Suprapubic skin (tissue), 3 donors: Measurements from ENCODE around the gene NATD1.

Experiments
- POLR2AphosphoS5 ChIP-seq, 3 donors: sonication (generic); formaldehyde crosslinking; IDR thresholded peaks; one replicate each; pipeline ENCODE4 v1.6.1; 2017; ENCODE audit warnings: antibody characterized with exemption in 3 of 3
- TF ChIP-seq, protein P1 (sequence below), 2 donors: fragments of 200-600 bp in 1 of 2; fragments of 450-650 bp in 1 of 2; sonication (generic) in 1 of 2; IDR thresholded peaks; one replicate each; pipeline ENCODE4 v1.5.1; 2016 to 2019; ENCODE audit warnings: antibody characterized with exemption in 2 of 2, mild to moderate bottlenecking in 1 of 2, moderate library complexity in 1 of 2

DNA sequence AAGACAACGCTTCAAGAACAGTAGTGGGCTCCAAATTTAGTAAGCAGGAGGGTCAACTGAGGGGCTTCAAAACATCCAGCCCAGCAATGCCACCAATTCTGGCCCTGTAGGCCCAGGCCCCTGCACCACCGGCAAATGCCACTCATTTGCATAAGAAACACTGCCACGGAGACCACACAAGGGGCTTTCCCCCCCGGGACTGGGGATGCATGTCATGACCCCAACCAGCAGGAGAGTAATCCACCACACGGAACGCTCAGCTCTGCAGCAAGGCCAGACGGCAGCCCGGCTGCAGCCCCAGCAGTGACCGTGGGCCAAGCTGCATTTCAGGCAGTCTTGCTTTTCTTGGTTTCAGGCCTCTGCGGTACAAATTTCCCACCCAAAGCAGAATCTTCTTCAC, 53.4 kb downstream of the NATD1 start:
- TF ChIP-seq, protein P1, sequence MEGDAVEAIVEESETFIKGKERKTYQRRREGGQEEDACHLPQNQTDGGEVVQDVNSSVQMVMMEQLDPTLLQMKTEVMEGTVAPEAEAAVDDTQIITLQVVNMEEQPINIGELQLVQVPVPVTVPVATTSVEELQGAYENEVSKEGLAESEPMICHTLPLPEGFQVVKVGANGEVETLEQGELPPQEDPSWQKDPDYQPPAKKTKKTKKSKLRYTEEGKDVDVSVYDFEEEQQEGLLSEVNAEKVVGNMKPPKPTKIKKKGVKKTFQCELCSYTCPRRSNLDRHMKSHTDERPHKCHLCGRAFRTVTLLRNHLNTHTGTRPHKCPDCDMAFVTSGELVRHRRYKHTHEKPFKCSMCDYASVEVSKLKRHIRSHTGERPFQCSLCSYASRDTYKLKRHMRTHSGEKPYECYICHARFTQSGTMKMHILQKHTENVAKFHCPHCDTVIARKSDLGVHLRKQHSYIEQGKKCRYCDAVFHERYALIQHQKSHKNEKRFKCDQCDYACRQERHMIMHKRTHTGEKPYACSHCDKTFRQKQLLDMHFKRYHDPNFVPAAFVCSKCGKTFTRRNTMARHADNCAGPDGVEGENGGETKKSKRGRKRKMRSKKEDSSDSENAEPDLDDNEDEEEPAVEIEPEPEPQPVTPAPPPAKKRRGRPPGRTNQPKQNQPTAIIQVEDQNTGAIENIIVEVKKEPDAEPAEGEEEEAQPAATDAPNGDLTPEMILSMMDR (IDR thresholded peaks at IDR 0.05): no peak
- no peak for TF ChIP-seq POLR2AphosphoS5 (IDR thresholded peaks at IDR 0.05)
